Head of caudate nucleus (tissue), 42 donors: ENCODE results near the gene GID8.
A peak's percentile ranks its signal among the peaks of the same experiment; 100 is the strongest.
"Not testable (repeated sequence)": the region's sequence is repeated elsewhere in the genome, so short reads cannot be mapped to it uniquely, and the experiment has no call there.

Experiments used
- DNase-seq, 42 donors: peaks; one replicate each; pipeline versions ENCODE4 v3.0.0 to v3.0.0-alpha.2; 2020 to 2021; ENCODE audit warnings: mixed read lengths in 7 of 42
- intact Hi-C: fragments of 100-400 bp; cut with DNase I; formaldehyde crosslinking; loops from one replicate; pipeline ENCODE4 v1.15.0; 2022

Gene GID8

GRCh38 chr20:62952373-62952967, 14.5 kb downstream of the GID8 start, which contains the start of gene SLC17A9:
Gene SLC17A9 (plus strand): TSS chr20:62952709. CDS start chr20:62952831, 122 bp downstream.
- intact Hi-C loops, result no loop called here
- peak in 32 of 42 donors; percentile 13 to 66 (median 42) for DNase-seq

DNA sequence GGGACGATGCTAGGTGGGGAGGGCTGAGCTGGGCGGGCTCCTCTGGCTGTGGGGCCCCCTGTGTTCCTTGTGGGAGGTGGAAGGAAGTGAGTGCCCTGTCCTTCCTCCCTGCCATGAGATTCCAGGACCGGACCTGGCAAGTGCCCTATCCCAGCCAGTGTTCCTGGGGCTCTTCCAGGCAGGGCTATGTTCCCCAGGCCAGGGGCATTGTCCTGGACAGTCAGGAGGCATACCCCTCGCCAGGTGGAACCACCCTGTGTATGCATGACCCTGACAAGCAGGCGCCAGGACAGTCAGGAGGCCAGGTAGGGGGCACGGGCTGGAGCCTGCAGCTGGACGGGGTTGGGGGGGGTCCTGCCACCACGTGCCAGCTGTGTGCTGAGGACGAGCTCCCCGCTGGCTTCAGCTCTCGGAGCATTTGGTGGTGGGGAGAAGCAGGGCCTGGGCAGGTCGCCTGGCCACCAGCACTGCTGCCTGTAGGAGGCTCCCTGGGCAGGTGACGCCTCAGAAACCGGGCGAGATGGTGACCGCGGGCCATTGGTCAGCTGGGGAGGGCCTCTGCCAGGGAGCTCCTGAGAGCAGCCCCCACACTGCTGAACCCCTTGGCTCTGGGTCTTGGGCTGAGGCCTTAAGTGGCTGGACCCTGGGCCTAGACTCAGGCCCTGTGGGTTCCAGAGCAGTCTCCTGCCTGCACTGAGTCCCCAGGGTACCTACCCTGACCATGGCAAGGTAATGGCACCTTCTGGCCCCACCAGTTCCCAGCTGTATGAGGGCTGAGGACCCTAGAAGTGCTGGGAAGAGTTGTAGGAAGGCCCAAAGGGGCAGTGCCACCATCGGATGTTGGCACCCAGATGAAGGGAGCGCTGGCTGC, 15.3 kb downstream of the GID8 start:
- intact Hi-C loops, result no loop called here
- DNase-seq, result no peak

GRCh38 chr20:62953839-62954703, 16.1 kb downstream of the GID8 start:
- intact Hi-C loops, result no loop called here
- DNase-seq, result peak; percentile 22 to 78 (median 59)

- DNase-seq, result no peak
- intact Hi-C loops, result no loop called here
Measured at GRCh38 chr20:62955519-62956386, 17.8 kb downstream of the GID8 start.

DNA sequence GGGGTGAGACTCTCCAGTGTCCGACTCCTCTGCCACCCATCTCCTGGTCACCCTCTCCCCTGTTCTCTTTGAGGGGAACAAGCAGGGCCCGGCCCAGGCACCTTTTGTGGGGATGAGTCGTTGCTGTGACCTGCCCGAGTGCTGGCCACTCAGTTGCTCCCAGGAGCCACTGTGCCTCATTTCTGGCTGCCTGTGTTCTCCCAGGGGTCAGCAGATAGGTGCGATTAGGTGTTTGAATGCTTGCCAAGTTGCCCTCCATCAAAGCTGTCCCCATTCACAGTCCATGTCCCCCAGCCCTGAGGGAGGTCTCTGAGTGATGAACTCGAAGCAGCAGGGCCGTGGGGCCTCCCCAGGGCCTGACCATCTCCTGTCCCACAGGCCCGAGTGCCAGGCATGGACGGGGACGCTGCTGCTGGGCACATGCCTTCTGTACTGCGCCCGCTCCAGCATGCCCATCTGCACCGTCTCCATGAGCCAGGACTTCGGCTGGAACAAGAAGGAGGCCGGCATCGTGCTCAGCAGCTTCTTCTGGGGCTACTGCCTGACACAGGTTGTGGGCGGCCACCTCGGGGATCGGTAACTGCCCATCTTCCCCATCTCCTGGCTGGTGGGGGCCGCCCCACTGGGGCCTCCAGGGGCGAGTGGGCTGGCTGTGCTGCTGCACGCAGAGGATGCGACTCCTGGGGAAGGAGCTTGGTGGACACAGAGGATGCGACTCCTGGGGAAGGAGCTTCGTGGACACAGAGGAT, 18.6 kb downstream of the GID8 start:
- intact Hi-C loops, result no loop called here
- no peak for DNase-seq

DNA sequence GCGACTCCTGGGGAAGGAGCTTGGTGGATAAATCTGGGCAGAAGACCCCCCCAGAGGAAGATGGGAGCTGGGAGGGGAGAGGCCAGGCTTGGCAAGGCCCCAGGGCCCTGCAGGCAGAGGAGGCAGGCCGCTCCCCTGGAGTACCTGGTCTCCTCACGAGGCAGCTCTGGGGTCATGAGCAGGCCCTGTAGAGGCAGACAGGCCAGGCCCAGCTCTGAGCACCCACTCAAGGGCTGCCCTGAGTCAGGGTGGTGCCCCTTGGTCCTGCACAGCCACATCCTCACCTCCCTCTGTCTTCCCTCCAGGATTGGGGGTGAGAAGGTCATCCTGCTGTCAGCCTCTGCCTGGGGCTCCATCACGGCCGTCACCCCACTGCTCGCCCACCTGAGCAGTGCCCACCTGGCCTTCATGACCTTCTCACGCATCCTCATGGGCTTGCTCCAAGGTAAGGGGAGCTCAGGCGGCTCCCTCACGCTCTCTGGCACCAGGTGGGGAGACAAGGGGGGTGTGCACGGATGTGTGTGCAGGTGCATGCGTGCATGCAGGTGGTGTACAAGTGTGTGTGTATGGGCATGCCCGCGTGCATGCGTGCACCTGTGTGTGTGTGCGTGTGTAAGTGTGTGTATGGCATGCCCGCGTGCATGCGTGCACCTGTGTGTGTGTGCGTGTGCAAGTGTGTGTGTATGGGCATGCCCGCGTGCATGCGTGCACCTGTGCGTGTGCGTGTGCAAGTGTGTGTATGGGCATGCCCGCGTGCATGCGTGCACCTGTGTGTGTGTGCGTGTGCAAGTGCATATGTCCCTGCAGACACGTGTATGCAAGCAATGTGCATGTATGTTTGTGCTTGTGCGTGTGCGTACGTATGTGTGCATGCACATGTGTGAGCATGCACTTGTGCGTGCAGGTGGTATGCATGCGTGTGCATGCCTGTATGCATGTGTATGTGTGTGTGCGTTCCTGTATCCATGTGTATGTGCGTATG, 19.5 kb downstream of the GID8 start:
- intact Hi-C loops, result no loop called here
- DNase-seq, result no peak

DNA sequence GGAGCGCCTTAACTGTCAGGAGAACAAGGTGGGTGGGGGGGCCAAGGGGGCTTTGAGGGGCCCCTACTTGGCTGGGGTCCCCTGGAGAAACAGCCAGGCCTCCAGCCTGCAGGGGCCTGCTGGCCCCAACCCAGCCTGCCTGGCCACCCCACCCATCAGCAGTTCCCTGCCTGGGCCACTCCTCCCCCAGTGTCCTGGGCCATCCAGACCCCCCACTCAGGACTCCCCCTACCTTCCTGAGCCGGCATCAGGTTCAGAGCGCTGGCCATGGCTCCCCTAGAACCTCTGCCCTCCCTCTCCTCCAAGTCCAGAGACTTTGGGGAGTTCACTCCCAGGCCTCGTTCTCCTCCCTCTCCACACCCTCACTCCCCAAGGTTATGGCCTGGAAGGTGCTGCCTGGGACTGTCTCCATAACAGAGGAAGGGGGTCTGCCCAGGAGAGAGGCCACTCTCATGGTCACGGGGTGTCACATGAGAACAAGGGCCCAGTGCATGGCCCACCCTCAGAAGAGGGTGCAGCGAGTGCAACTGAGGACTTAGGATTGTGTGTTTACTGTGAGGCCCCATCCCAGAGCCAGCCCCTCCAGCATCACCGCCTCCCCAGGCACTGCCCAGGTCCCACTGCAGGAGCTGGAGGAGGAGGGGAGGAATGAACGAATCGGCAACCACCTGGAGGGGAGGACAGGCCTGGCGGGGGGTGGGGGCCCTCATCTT, 20.6 kb downstream of the GID8 start:
- DNase-seq, result no peak
- intact Hi-C loops, result no loop called here

DNA sequence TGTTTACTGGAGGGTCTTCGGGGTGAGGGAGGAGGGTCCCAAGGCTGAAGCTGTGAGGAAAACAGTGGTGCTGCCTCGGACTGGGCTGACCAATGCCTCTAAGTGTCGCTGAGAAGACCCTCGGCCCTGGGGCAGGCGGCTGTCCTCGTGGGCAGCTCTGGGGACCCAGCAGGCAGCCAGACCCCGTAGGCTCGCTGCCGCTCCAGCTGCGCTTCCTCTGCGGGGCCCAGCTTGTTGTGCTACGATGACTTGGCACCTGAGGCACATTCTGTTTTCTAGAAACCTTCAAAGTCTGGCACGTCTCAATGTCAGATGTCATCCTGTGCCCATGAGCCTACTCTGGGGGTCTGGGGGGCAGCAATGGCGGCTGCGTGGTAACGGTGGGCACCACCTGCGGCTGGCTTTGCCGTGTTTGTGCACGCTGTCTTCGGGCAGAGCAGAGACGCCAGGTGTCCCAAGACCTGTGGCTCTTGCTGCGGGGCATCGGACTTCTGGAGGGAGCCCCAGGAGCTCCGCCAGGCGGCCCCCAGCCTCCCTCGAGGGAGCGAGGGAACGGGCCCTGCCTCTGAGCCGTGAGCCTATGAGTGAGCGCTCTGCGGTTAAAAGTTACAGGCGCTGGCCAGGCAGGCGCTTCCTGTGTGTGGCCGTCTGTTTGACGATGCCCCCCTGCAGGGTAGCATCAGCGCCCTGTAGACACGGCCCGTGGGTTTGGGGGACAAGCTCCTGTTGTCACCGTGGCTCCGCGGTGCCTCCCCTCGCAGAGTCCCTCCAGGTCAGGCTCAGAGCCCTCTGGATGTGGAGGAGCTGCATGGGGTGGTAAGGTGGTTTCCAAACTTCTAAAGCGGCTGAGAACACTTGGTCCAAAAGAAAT, 21.4 kb downstream of the GID8 start:
- intact Hi-C loops, result no loop called here
- DNase-seq, result no peak

- intact Hi-C loops, result no loop called here
- DNase-seq, result no peak
Measured at GRCh38 chr20:62959998-62960436, 22.1 kb downstream of the GID8 start.

DNA sequence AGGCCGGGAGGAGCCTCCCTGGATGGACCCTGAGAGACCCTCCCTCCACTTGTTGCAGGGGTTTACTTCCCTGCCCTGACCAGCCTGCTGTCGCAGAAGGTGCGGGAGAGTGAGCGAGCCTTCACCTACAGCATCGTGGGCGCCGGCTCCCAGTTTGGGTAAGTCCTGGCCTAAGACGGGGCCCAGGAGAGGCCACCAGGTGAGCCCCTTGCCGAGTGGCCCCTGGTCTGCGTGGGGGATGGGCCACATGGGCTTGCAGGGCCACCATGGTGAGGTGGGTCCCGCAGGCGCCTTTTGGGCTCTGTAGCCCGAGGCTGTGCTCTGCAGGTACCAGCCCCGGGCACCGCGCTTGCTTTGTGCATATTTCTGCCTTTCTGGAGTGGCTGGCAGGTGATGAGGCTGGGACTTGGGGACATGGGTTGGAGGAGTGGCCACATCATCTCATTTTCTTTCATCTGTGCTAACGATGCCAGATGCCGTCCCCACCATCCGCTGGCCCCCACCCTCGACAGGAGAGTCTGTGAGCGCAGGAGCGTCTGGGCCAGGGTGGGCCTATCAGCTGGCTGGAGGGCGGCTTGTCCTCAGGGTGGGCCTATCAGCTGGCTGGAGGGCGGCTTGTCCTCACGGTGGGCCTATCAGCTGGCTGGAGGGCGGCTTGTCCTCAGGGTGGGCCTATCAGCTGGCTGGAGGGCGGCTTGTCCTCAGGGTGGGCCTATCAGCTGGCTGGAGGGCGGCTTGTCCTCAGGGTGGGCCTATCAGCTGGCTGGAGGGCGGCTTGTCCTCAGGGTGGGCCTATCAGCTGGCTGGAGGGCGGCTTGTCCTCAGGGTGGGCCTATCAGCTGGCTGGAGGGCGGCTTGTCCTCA, 22.7 kb downstream of the GID8 start:
- DNase-seq, result peak in 2 of 42 donors; percentile 21 to 46
- intact Hi-C loops, result not testable (repeated sequence)

- intact Hi-C loops, result no loop called here
- DNase-seq, result no peak
Measured at GRCh38 chr20:62961310-62961783, 23.4 kb downstream of the GID8 start.

DNA sequence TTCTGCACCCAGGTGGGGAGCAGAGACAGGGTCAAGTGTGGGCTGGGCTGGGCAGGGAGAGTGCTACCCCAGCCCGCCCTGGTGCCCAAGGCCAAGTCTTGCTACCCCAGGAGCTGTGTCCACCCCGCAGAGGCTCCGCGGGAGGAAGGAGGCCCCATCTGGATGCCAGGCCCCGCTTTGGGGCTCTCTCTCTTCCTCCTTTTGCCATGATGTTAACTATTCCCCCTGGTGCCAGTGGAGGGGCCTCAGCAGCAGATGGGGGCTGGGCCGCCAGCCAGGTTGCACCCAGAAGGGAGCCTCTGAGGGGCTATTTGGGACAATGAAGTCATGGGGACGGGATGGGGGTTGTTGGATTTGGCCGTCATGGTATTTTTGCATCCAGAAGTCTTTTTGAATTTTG, 23.9 kb downstream of the GID8 start:
- intact Hi-C loops, result no loop called here
- DNase-seq, result no peak

DNA sequence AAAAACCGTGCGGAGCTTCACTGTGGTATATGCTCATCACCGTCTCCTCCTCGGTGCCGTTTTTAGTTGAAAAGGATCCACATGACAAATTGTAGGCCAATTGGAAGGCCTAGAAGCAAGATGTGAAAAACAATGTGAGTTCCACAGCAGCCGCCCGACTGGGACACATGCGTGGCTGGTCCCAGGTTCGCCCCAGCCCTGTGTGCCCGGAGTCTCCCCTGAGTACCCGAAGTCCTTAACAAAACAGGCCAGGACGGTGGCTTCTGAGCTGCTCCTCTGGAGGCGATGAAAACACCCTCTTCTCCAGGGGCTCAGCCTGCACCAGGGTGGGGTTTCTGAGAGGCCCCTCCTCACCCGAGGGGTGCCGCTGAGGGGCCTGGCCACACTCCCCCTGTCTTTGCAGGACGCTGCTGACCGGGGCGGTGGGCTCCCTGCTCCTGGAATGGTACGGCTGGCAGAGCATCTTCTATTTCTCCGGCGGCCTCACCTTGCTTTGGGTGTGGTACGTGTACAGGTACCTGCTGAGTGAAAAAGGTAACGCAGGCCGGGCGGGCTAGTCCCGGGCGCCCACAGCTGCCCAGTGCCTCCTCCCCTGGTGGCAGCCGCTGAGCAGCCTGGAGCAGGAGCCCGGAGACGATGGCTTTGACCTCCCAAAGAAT, 24.4 kb downstream of the GID8 start:
- intact Hi-C loops, result no loop called here

More for the DNA sequence above, 24.4 kb downstream of the GID8 start:
- DNase-seq, result no peak
